ENCODE measurements around the gene FHIT.

The FHIT gene

GRCh38 chr3:59709702-59710553 lies 1541.3 kb downstream of the FHIT start:
- DNase-seq (ENCODE audit: low read depth): no peak

GRCh38 chr3:59708202-59708601 lies 1543.0 kb downstream of the FHIT start:
- DNase-seq (ENCODE audit: low read depth): no peak

GRCh38 chr3:59704292-59704691 lies 1547.0 kb downstream of the FHIT start:
- DNase-seq (ENCODE audit: low read depth): no peak

DNA sequence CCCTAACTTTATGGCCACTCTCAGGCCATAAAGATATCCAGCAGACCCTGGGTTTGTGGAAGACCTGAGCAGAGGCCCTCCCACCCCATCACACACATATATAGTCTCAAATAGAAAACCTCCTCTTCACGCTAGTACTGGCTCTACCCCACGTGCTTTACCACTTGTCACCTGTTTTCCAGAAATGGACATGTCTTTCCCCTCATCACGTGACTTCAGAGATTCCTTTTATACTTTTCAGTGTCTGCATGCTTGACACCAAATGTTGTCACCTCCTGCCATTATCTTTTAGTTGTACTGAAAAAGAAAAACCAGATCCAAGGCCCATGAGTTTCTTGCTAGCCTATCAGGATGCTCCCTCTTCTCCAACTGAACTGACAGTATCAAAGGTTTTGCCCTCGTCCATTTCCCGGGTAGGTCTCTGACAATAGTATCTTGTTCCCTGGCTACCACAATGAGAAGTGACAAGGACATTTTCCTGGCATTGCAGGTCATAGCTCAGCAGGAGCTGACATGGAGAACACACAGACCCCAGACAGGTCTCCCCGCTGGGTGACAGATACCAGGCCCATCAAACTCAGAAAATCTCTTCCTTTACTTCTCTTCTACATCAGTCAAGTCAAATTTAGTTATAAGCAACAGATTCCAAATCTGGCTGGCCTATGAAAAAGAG lies 1551.5 kb downstream of the FHIT start:
- no peak for DNase-seq (ENCODE audit: low read depth)
